ENCODE data around the gene IFITM1.
"Not testable (repeated sequence)": the region's sequence is repeated elsewhere in the genome, so short reads cannot be mapped to it uniquely, and the experiment has no call there.

- TF ChIP-seq POLR2A (IDR thresholded peaks at IDR 0.05; ENCODE audit: low read depth, low read length); MAFK (IDR thresholded peaks at IDR 0.05; ENCODE audit: low read depth, low read length); RFX5 (IDR thresholded peaks at IDR 0.05; ENCODE audit: low read depth, low read length); CTCF (conservative IDR thresholded peaks at IDR 0.05; ENCODE audit: low read depth, low read length); FOS (IDR thresholded peaks at IDR 0.05; ENCODE audit: low read depth, low read length); RAD21 (IDR thresholded peaks at IDR 0.05; ENCODE audit: low read length); BHLHE40 (IDR thresholded peaks at IDR 0.05; ENCODE audit: low read depth, low read length); CEBPB (IDR thresholded peaks at IDR 0.05; ENCODE audit: low read depth, low read length): not testable (repeated sequence)
Measured at GRCh38 chr11:308740-309665, 4.8 kb upstream of the IFITM1 start.

Measured in IMR-90 (cell line).